Gastroesophageal sphincter (tissue), 3 donors: Measurements from ENCODE around the gene DHDDS.

Source experiments
- EP300 ChIP-seq: sonication (generic); formaldehyde crosslinking; IDR thresholded peaks from one replicate; pipeline ENCODE4 v1.6.1; 2017; ENCODE audit warnings: antibody characterized with exemption, mild to moderate bottlenecking
- POLR2A ChIP-seq, 2 donors: fragments of 450-650 bp; IDR thresholded peaks; one replicate each; pipeline ENCODE4 v1.6.1; 2017; ENCODE audit warnings: antibody characterized with exemption in 2 of 2, mild to moderate bottlenecking in 2 of 2, moderate library complexity in 1 of 2
- POLR2AphosphoS5 ChIP-seq: sonication (generic); formaldehyde crosslinking; IDR thresholded peaks from one replicate; pipeline ENCODE4 v1.6.1; 2017; ENCODE audit warnings: antibody characterized with exemption
- TF ChIP-seq, protein P1 (sequence below), 4 experiments: fragments of 200-600 bp in 2 of 4; fragments of 450-650 bp in 2 of 4; sonication (generic) in 1 of 4; IDR thresholded peaks; one replicate each; pipeline ENCODE4 v1.5.1; 2017 to 2019; ENCODE audit warnings: antibody characterized with exemption in 4 of 4, mild to moderate bottlenecking in 2 of 4, moderate library complexity in 2 of 4

DNA sequence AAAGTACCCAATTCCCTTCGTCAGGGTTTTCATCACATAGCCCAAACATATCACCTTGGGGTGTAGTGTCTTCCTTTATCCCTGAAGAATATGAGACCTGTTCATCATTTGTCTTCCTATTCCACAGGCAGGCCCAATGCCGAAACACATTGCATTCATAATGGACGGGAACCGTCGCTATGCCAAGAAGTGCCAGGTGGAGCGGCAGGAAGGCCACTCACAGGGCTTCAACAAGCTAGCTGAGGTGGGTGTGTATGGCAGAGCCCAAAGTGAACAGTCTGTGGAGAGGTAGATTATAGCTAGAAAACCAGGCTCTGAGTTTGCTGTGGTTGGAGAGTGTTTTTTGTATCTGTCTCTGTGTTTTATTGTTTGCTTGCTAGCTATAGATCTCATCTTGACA lies 5.9 kb downstream of the DHDDS start:
- TF ChIP-seq, protein P1, sequence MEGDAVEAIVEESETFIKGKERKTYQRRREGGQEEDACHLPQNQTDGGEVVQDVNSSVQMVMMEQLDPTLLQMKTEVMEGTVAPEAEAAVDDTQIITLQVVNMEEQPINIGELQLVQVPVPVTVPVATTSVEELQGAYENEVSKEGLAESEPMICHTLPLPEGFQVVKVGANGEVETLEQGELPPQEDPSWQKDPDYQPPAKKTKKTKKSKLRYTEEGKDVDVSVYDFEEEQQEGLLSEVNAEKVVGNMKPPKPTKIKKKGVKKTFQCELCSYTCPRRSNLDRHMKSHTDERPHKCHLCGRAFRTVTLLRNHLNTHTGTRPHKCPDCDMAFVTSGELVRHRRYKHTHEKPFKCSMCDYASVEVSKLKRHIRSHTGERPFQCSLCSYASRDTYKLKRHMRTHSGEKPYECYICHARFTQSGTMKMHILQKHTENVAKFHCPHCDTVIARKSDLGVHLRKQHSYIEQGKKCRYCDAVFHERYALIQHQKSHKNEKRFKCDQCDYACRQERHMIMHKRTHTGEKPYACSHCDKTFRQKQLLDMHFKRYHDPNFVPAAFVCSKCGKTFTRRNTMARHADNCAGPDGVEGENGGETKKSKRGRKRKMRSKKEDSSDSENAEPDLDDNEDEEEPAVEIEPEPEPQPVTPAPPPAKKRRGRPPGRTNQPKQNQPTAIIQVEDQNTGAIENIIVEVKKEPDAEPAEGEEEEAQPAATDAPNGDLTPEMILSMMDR (IDR thresholded peaks at IDR 0.05): no peak
- no peak for TF ChIP-seq POLR2AphosphoS5
- no peak for TF ChIP-seq EP300
- TF ChIP-seq POLR2A (IDR thresholded peaks at IDR 0.05): no peak
